GM12878 (cell line): Measurements from ENCODE around the gene TMEM40. TPM values are rescaled to one million over a fixed set of nuclear protein-coding genes. Genes with fewer than 3 reads are reported as not detected.

ENCODE experiments used
- ATAC-seq: fragments of 200-7000 bp; cut with Tn5 transposase; 3 replicates; pipeline ENCODE4 v1.9.1; 2020; ENCODE audit warnings: mild to moderate bottlenecking, moderate library complexity
- BruUV-seq: library from RNA; stranded (reverse); fragments of 400-500 nt; replicated peaks from 2 replicates; lab custom pipeline; 2021; lab: Mats Ljungman, UMichigan
- CTCF ChIA-PET: fragments of 300-600 bp; sonication (Branson Sonifier 250); formaldehyde crosslinking; extraction: SDS; loops from one replicate; lab custom pipeline; 2021; ENCODE audit warnings: inconsistent platforms; lab: Yijun Ruan, JAX
- POLR2A ChIA-PET: fragments of 350-600 bp; formaldehyde crosslinking; extraction: SDS; loops from one replicate; lab custom pipeline; 2021; ENCODE audit warnings: inconsistent platforms; lab: Charles Lee
- RAD21 ChIA-PET: fragments of 300-600 bp; sonication (Branson Sonifier 250); formaldehyde crosslinking; loops from one replicate; lab custom pipeline; 2023; ENCODE audit warnings: antibody characterized with exemption; ENCODE audit not compliant: unreplicated experiment; lab: Charles Lee
- SMC1A ChIA-PET: fragments of 300-600 bp; sonication (Branson Sonifier 250); formaldehyde crosslinking; loops from one replicate; lab custom pipeline; 2023; ENCODE audit not compliant: unreplicated experiment, uncharacterized antibody; lab: Charles Lee
- DNase-seq: peaks from one replicate; pipeline ENCODE4 v3.0.0-alpha.2; 2011; ENCODE audit warnings: low read depth, low spot score
- FAIRE-seq: peaks from 3 replicates; lab custom pipeline; 2011; peaks lifted over from hg19 to GRCh38; lab: Jason Lieb, UNC
- H2AFZ ChIP-seq: 2 replicates; pipeline ENCODE4 v1.6.0; 2011; ENCODE audit warnings: low read depth, low read length, control low read depth; ENCODE audit not compliant: control insufficient read depth
- H3K27ac ChIP-seq: 2 replicates; pipeline ENCODE4 v1.5.1; 2011; ENCODE audit warnings: control low read depth; ENCODE audit not compliant: control insufficient read depth, insufficient read depth
- H3K27me3 ChIP-seq, 2 experiments: replicated peaks in 1 of 2; 2 replicates each; pipeline versions ENCODE4 v1.6.0 to v1.6.1; 2011; ENCODE audit warnings: low read length in 1 of 2; ENCODE audit not compliant: control insufficient read depth in 2 of 2, insufficient read depth in 2 of 2
- H3K36me3 ChIP-seq, 2 experiments: 2 replicates each; pipeline ENCODE4 v1.5.1; 2011; ENCODE audit warnings: low read length in 1 of 2; ENCODE audit not compliant: control insufficient read depth in 2 of 2, insufficient read depth in 2 of 2
- H3K4me1 ChIP-seq: 2 replicates; pipeline ENCODE4 v1.6.1; 2011; ENCODE audit warnings: mild to moderate bottlenecking, low read length, moderate library complexity, mixed read lengths; ENCODE audit not compliant: control insufficient read depth, insufficient read depth
- H3K4me2 ChIP-seq: 2 replicates; pipeline ENCODE4 v1.6.0; 2011; ENCODE audit warnings: control low read depth; ENCODE audit not compliant: control insufficient read depth, insufficient read depth
- H3K4me3 ChIP-seq: fragments of 200-600 bp; sonication (generic); 2 replicates; pipeline ENCODE4 v1.5.1; 2016
- H3K79me2 ChIP-seq: 2 replicates; pipeline ENCODE4 v1.6.0; 2011; ENCODE audit warnings: low read length; ENCODE audit not compliant: control insufficient read depth, insufficient read depth
- H3K9ac ChIP-seq: 2 replicates; pipeline ENCODE4 v1.8.0; 2011; ENCODE audit warnings: low read length, control low read depth, mixed read lengths; ENCODE audit not compliant: control insufficient read depth, insufficient read depth
- H3K9me3 ChIP-seq: replicated peaks from 3 replicates; pipeline ENCODE4 v1.5.1; 2011; ENCODE audit warnings: mild to moderate bottlenecking, low read length; ENCODE audit not compliant: control insufficient read depth, insufficient read depth
- H4K20me1 ChIP-seq: 2 replicates; pipeline ENCODE4 v1.6.0; 2011; ENCODE audit not compliant: control insufficient read depth, insufficient read depth
- ATF7 ChIP-seq: fragments of 450-650 bp; IDR thresholded peaks from 2 replicates; pipeline ENCODE4 v1.6.1; 2016; ENCODE audit warnings: low read depth, mild to moderate bottlenecking
- ELK1 ChIP-seq: IDR thresholded peaks from 2 replicates; pipeline ENCODE4 v1.6.1; 2012; ENCODE audit warnings: low read depth, low read length, improper control_type of control experiment
- FOS ChIP-seq: IDR thresholded peaks from 3 replicates; pipeline ENCODE4 v1.6.1; 2011; ENCODE audit warnings: borderline replicate concordance; ENCODE audit not compliant: insufficient read length; ENCODE audit errors: extremely low read depth
- IRF4 ChIP-seq: IDR thresholded peaks from 2 replicates; pipeline ENCODE4 v1.6.1; 2011; ENCODE audit warnings: low read depth, low read length
- LARP7 ChIP-seq: fragments of 450-650 bp; IDR thresholded peaks from 2 replicates; pipeline ENCODE4 v1.6.1; 2017; ENCODE audit warnings: mild to moderate bottlenecking
- MEF2B ChIP-seq: fragments of 450-650 bp; IDR thresholded peaks from 2 replicates; pipeline ENCODE4 v1.6.1; 2018; ENCODE audit warnings: mild to moderate bottlenecking, moderate library complexity; ENCODE audit not compliant: partially characterized antibody, poor library complexity, severe bottlenecking
- NKRF ChIP-seq: fragments of 450-650 bp; conservative IDR thresholded peaks from 2 replicates; pipeline ENCODE4 v1.6.1; 2017; ENCODE audit warnings: mild to moderate bottlenecking, moderate library complexity
- POLR2A ChIP-seq: IDR thresholded peaks from 2 replicates; pipeline ENCODE4 v1.6.1; 2011; ENCODE audit warnings: low read depth, mild to moderate bottlenecking, low read length
- POLR2AphosphoS5 ChIP-seq: IDR thresholded peaks from 2 replicates; pipeline ENCODE4 v1.6.1; 2011; ENCODE audit warnings: mild to moderate bottlenecking, low read length, inconsistent platforms
- SUZ12 ChIP-seq: fragments of 200-600 bp; sonication (generic); IDR thresholded peaks from one replicate; pipeline ENCODE4 v1.6.1; 2018; ENCODE audit warnings: antibody characterized with exemption, mild to moderate bottlenecking; ENCODE audit not compliant: unreplicated experiment
- YY1 ChIP-seq: IDR thresholded peaks from 2 replicates; pipeline ENCODE4 v1.6.1; 2011; ENCODE audit warnings: low read depth, mild to moderate bottlenecking, low read length
- WGBS: methylation state at CpG from one replicate; pipeline ENCODE4 v1.1.6; 2016; ENCODE audit warnings: low lambda C conversion rate; ENCODE audit not compliant: insufficient replicate concordance, insufficient coverage; ENCODE audit errors: missing lambda C conversion rate; 5-methylcytosine and 5-hydroxymethylcytosine counted together
- in situ Hi-C: fragments of 300-500 bp; cut with MboI; formaldehyde crosslinking; loops from 9 replicates; pipeline ENCODE4 v1.14.3; 2018; ENCODE audit warnings: mixed read lengths
- intact Hi-C: fragments of 100-400 bp; cut with micrococcal nuclease; formaldehyde crosslinking; loops from one replicate; pipeline ENCODE4 v1.14.2; 2022; ENCODE audit not compliant: unreplicated experiment
- polyA plus RNA-seq, 11 experiments: library from polyadenylated mRNA; depleted of rRNA in 4 of 11; unstranded in 6 of 11; stranded (reverse) in 5 of 11; fragments of >200 nt; fragmentation: Nextera tagmentation in 4 of 11; fragmentation: Illumina TruSeq in 1 of 11; extraction: Ambion mirVana in 4 of 11; extraction: Trizol in 1 of 11; gene quantifications; 1 replicate in 1 of 11; 2 replicates in 10 of 11; pipeline versions ENCODE4 v1.2.1 to v1.2.3, GENCODE V29; 2011 to 2016; ENCODE audit warnings: inconsistent platforms in 2 of 11, missing spikeins in 2 of 11, low read depth in 1 of 11
- total RNA-seq, 4 experiments: library from RNA; depleted of rRNA in 3 of 4; stranded (reverse); fragments of >200 nt in 3 of 4; fragmentation: Illumina TruSeq in 1 of 4; extraction: Trizol in 1 of 4; gene quantifications; 2 replicates each; pipeline versions ENCODE4 v1.2.1 to v1.2.3, GENCODE V29; 2013 to 2021
- TF ChIP-seq, protein P1 (sequence below): fragments of 450-650 bp; formaldehyde crosslinking; IDR thresholded peaks from 2 replicates; pipeline ENCODE4 v1.5.0; 2022; ENCODE audit warnings: mild to moderate bottlenecking, missing genetic modification characterization
- TF ChIP-seq, protein P2 (sequence below): fragments of 450-650 bp; IDR thresholded peaks from 2 replicates; pipeline ENCODE4 v1.6.1; 2017; ENCODE audit warnings: mild to moderate bottlenecking, low read depth, inconsistent platforms; ENCODE audit not compliant: poor library complexity, severe bottlenecking

Gene TMEM40
- total and polyA plus RNA-seq, 10 of the 15 experiments (the other 5 are each of a cell fraction or from before 2014, with no cell fraction given): 0.10 to 0.46 (median 0.27) TPM; not detected in 3

GRCh38 chr3:12710062-12710461, 49.0 kb downstream of the TMEM40 start (continued):
- no peak for TF ChIP-seq NKRF

DNA sequence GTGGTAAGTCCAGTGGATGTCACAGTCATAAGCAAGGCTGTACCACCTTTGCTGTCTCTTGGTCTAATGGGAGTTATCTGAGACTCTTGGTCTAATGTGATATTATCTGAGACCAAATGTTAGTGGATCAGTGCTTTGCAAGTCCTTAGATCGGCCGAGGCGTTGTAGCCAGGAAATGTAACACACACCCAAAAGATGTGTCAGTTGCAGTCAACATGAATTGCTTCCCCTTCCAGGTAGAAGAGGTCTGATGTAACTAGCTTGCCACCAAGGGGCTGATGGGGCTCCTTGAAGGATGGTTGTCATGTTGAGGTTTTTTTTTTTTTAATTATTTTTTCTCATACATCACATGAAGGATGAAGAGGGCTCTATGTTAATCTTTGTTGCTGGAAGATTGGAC, 49.7 kb downstream of the TMEM40 start:
- Histone ChIP-seq H3K27ac (no peak overlapping the region), H3K9me3 (no peaks in the 10 kb centered on the region), H4K20me1 (no peaks in the 10 kb centered on the region; the same call in 1 of the 2 replicates), H3K4me2 (no peak overlapping the region), H3K27me3 (no peaks in the 10 kb centered on the region; a peak in 1 of 4 replicates), H3K79me2 (no peaks in the 10 kb centered on the region), H3K9ac (no peak overlapping the region), H3K4me3 (no peak overlapping the region), H3K36me3 (no peaks in the 10 kb centered on the region), H3K4me1 (no peaks in the 10 kb centered on the region), H2AFZ (no peak overlapping the region)
- ChIA-PET POLR2A (no interaction called here), CTCF (interaction anchor here (0.8 to 1.7 kb wide), 3 partner anchors 11 to 225 kb away, joined by 4 to 7 read pairs (median 4); partner anchors contain the start of gene TSEN2), RAD21 (no interaction called here), SMC1A (interaction anchor here (0.6 to 1.0 kb wide), 2 partner anchors 52 to 96 kb away, joined by 3 to 6 read pairs; no protein-coding TSS in a partner anchor)
- no peak for FAIRE-seq
- ATAC-seq: no peak
- no peak for DNase-seq
- no TSS peak for BruUV-seq
- intact Hi-C loops: no loop called here
- in situ Hi-C loops: loop anchor here (25.0 kb wide), 1 partner anchor 572 kb away; no protein-coding TSS in a partner anchor
- WGBS: 2% methylated on average over 3 of the region's 3 CpGs
- TF ChIP-seq SUZ12 (no peak), ATF7 (no peak), POLR2A (no peak), FOS (no peak), IRF4 (no peak), YY1 (no peak), ELK1 (no peak), LARP7 (no peak), MEF2B (no peak), POLR2AphosphoS5 (no peak)
- TF ChIP-seq, protein P1, sequence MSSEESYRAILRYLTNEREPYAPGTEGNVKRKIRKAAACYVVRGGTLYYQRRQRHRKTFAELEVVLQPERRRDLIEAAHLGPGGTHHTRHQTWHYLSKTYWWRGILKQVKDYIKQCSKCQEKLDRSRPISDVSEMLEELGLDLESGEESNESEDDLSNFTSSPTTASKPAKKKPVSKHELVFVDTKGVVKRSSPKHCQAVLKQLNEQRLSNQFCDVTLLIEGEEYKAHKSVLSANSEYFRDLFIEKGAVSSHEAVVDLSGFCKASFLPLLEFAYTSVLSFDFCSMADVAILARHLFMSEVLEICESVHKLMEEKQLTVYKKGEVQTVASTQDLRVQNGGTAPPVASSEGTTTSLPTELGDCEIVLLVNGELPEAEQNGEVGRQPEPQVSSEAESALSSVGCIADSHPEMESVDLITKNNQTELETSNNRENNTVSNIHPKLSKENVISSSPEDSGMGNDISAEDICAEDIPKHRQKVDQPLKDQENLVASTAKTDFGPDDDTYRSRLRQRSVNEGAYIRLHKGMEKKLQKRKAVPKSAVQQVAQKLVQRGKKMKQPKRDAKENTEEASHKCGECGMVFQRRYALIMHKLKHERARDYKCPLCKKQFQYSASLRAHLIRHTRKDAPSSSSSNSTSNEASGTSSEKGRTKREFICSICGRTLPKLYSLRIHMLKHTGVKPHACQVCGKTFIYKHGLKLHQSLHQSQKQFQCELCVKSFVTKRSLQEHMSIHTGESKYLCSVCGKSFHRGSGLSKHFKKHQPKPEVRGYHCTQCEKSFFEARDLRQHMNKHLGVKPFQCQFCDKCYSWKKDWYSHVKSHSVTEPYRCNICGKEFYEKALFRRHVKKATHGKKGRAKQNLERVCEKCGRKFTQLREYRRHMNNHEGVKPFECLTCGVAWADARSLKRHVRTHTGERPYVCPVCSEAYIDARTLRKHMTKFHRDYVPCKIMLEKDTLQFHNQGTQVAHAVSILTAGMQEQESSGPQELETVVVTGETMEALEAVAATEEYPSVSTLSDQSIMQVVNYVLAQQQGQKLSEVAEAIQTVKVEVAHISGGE (CRISPR knock-in tag): no peak
- TF ChIP-seq, protein P2, sequence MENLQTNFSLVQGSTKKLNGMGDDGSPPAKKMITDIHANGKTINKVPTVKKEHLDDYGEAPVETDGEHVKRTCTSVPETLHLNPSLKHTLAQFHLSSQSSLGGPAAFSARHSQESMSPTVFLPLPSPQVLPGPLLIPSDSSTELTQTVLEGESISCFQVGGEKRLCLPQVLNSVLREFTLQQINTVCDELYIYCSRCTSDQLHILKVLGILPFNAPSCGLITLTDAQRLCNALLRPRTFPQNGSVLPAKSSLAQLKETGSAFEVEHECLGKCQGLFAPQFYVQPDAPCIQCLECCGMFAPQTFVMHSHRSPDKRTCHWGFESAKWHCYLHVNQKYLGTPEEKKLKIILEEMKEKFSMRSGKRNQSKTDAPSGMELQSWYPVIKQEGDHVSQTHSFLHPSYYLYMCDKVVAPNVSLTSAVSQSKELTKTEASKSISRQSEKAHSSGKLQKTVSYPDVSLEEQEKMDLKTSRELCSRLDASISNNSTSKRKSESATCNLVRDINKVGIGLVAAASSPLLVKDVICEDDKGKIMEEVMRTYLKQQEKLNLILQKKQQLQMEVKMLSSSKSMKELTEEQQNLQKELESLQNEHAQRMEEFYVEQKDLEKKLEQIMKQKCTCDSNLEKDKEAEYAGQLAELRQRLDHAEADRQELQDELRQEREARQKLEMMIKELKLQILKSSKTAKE: no peak
